SHP77 treated with DMSO at 0.1 percent for 48 hours (cell line): ENCODE data around the gene HSPB3.
"Not testable (repeated sequence)": the region's sequence is repeated elsewhere in the genome, so short reads cannot be mapped to it uniquely, and the experiment has no call there.

ENCODE experiments used
- DNase-seq: peaks from one replicate; lab custom pipeline; 2025; lab: John Stamatoyannopoulos, UW

Gene HSPB3

GRCh38 chr5:54457094-54457862 lies 1.8 kb downstream of the HSPB3 start:
- no peak for DNase-seq

GRCh38 chr5:54458221-54458620 lies 2.7 kb downstream of the HSPB3 start:
- no peak for DNase-seq

DNA sequence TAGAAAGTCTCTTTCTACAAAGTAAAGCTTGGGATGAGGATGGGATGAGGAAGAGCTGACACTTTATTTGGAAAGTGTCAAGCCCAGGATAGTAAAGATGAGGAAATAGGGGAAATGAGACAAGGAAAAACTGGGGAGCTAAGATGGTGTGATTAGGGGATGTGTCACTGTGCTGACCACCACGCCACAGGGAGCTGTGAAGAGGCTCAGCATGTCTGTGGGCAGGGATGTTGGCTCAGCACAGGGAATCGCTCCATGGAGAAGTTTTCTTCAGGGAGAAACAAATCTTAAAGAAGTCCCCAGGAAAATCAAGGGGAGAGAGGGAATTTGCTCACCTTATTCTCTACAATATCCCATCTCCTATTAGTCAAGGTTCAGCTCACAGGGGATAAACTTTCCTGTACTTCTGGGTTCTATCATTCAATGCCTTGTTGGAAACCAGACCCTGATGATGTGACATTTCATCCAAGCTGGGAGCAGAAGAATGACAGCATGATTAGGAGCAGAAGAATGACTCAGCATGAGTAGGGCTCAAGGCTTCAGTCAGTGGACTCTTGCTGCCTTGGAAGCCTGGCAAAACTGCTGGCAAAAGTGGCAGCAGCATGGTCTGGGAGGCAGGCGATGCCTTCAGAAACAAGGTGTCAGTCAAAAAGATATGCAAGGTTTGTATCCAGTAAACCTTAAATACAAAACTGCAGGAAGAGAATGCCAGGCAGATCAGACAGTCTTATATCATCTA lies 4.9 kb downstream of the HSPB3 start:
- no peak for DNase-seq

- DNase-seq: no peak
Observed at GRCh38 chr5:54462281-54462680, 6.8 kb downstream of the HSPB3 start.

- DNase-seq: no peak
Observed at GRCh38 chr5:54463713-54464112, 8.2 kb downstream of the HSPB3 start.

DNA sequence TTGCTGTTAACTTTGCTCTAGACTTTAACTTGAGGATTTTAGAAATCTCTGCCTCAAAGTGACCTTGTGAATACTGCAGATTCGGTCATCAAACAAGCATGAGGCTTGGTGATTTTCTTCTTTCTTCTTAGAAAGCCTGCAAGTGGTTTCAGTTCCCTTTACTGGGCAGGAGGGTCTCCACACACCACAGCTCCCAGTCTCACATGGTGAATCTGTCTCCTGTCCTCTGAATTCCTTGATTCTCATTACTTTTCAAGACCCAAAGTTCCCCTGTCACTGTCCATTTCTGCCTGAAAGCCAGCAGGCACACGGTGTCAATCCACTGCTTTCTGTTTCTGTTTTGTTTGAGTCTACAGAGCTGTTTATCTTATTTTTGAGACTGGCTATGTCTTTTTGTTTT lies 14.1 kb downstream of the HSPB3 start:
- DNase-seq: no peak

GRCh38 chr5:54470128-54470527 lies 14.6 kb downstream of the HSPB3 start:
- DNase-seq: no peak

- DNase-seq: no peak
Observed at GRCh38 chr5:54470677-54471076, 15.2 kb downstream of the HSPB3 start.

DNA sequence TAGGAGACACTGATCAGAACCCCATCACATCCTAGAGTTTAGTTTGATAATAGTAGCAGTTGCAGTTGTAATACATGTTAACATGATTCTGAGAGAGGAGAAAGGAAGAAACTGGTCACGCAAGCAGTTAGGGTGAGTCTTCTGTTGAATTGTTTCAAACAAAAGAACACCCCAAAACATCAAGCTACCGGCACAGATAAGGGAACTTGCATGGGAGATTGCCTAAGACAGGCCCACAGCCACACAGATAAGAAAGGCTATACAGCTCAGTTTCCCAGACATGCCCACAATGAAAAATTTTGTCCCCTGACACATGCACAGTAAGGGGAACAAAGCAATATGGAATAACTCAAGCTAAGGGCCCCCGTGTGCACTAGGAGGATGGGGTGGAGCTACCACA lies 15.9 kb downstream of the HSPB3 start:
- DNase-seq: no peak

DNA sequence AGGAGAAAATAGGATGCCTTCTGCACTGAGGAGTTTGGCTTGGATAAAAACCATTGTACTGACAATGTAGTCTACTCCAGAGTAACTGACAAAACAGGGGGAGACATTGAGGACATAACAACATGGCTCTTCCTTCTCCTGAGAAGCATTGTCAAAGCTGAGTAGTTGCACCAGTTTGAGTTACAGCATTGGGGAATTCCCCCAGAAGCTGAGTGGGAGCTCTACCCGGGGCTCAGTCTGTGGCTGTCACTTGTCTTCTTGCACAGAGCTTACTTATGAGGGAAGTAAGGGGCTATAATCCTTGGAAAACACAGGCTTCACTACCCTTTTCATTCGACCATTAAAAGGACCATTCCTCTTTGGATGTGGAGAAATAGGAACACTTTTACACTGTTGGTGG lies 21.2 kb downstream of the HSPB3 start:
- no peak for DNase-seq

GRCh38 chr5:54477941-54478478 lies 22.5 kb downstream of the HSPB3 start:
- no peak for DNase-seq

- DNase-seq: no peak
Observed at GRCh38 chr5:54480296-54480695, 24.8 kb downstream of the HSPB3 start.

GRCh38 chr5:54484219-54484894 lies 28.9 kb downstream of the HSPB3 start:
- DNase-seq: no peak

DNA sequence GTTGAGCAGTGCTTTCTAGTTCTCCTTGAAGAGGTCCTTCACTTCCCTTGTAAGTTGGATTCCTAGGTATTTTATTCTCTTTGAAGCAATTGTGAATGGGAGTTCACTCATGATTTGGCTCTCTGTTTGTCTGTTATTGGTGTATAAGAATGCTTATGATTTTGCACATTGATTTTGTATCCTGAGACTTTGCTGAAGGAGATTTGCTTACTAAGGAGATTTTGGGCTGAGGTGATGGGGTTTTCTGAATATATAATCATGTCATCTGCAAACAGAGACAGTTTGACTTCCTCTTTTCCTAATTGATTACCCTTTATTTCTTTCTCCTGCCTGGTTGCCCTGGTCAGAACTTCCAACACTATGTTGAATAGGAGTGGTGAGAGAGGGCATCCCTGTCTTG lies 30.2 kb downstream of the HSPB3 start:
- DNase-seq: not testable (repeated sequence)

DNA sequence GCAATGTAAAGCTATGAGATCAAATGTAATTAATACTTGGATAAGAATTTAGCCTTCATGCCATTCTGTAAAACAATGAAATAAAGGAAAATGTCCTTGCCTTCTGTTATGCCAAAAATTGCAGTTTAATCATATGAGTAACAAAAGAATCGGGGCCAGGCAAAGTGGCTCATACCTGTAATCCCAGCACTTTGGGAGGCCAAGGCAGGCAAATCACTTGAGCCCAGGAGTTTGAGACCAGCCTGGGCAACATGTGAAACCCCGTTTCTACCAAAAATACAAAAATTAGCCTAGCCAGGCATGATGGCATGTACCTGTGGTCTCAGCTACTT lies 34.1 kb downstream of the HSPB3 start:
- not testable (repeated sequence) for DNase-seq

DNA sequence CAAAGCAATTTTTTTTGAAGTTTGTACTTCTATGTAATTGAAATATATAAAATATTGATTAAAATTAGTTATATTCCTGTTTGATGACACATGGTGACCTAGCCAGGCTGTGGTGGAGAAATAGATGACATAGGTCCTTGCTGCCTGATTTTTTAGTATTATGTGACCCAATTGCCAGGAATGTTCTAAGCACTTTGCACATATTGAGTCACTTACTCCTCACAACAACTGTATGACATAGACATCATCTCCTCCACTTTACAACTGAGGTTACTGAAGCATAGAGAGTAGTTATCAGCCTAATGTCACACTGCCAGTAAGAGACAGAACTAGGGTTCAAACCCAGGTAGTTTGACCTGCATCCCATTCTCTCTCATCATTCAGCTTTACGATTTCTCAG lies 35.8 kb downstream of the HSPB3 start:
- DNase-seq: no peak

- no peak for DNase-seq
Observed at GRCh38 chr5:54492178-54492577, 36.7 kb downstream of the HSPB3 start.

GRCh38 chr5:54495027-54495426 lies 39.5 kb downstream of the HSPB3 start:
- no peak for DNase-seq
